Effector memory CD8-positive, alpha-beta T cell (primary cell): Measurements from ENCODE around the gene ZDHHC8.

Experiments used
- ATAC-seq: fragments of 150-1000 bp; cut with Tn5 transposase; replicated peaks from 2 replicates; pipeline ENCODE4 v1.10.0; 2021; ENCODE audit warnings: mild to moderate bottlenecking, moderate library complexity
- DNase-seq, 3 experiments: peaks; one replicate each; pipeline ENCODE4 v3.0.0; 2021
- H3K27ac Mint-ChIP-seq, 2 donors: one replicate each; pipeline ENCODE4 v1.8.0; 2022; ENCODE audit warnings: mild to moderate bottlenecking in 2 of 2, mixed read lengths in 2 of 2, moderate library complexity in 2 of 2
- H3K27me3 Mint-ChIP-seq, 2 donors: one replicate each; pipeline ENCODE4 v1.8.0; 2022; ENCODE audit warnings: mixed read lengths in 2 of 2
- H3K36me3 Mint-ChIP-seq: one replicate; pipeline ENCODE4 v1.8.0; 2022; ENCODE audit warnings: mild to moderate bottlenecking, moderate library complexity, mixed read lengths; ENCODE audit not compliant: insufficient read depth
- H3K4me1 Mint-ChIP-seq, 2 donors: one replicate each; pipeline ENCODE4 v1.8.0; 2022; ENCODE audit warnings: low read depth in 2 of 2, mixed read lengths in 2 of 2
- H3K4me3 Mint-ChIP-seq, 2 donors: one replicate each; pipeline ENCODE4 v1.8.0; 2022; ENCODE audit warnings: mild to moderate bottlenecking in 2 of 2, mixed read lengths in 2 of 2, moderate library complexity in 2 of 2
- H3K9me3 Mint-ChIP-seq, 2 donors: one replicate each; pipeline ENCODE4 v1.8.0; 2022; ENCODE audit warnings: mixed read lengths in 2 of 2

The ZDHHC8 gene

DNA sequence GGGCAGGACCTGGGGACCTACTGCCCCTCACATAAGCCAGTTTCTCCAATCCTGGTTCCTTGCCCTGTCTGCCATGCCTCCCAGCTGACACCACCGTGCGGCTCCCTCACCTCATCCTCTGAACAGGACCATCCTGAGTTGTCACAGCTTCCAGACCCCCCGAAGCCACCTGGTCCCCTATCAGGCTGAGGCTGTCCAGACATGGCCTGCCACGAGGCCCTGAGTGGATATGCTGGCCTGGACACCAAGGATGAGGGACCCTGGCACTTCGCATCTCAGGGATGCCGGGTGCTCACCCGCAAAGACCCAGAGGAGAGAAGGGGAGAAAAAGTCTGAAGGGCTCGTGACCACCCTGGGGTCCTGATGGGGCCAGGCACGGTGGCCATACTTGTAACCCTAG lies 35.1 kb downstream of the ZDHHC8 start:
- peaks cover 3% of the 10 kb centered on the region in 2 donors for H3K4me1 Mint-ChIP-seq
- ATAC-seq (no peak), DNase-seq (no peak)
- H3K27ac Mint-ChIP-seq: no peak overlapping the region
- no peaks in the 10 kb centered on the region for H3K9me3 Mint-ChIP-seq
- H3K4me3 Mint-ChIP-seq: no peak overlapping the region
- H3K36me3 Mint-ChIP-seq: peaks cover 10% of the 10 kb centered on the region
- peaks cover 0 to 12% of the 10 kb centered on the region in 2 donors for H3K27me3 Mint-ChIP-seq

- Mint-ChIP-seq H3K9me3 (no peaks in the 10 kb centered on the region), H3K4me3 (no peak overlapping the region), H3K4me1 (peaks cover 3% of the 10 kb centered on the region in 2 donors), H3K27ac (no peak overlapping the region), H3K36me3 (peaks cover 7% of the 10 kb centered on the region), H3K27me3 (peaks cover 0 to 12% of the 10 kb centered on the region in 2 donors)
- ATAC-seq: no peak
- DNase-seq: no peak
These were observed 36.2 kb downstream of the ZDHHC8 start for GRCh38 chr22:20167643-20168322.

DNA sequence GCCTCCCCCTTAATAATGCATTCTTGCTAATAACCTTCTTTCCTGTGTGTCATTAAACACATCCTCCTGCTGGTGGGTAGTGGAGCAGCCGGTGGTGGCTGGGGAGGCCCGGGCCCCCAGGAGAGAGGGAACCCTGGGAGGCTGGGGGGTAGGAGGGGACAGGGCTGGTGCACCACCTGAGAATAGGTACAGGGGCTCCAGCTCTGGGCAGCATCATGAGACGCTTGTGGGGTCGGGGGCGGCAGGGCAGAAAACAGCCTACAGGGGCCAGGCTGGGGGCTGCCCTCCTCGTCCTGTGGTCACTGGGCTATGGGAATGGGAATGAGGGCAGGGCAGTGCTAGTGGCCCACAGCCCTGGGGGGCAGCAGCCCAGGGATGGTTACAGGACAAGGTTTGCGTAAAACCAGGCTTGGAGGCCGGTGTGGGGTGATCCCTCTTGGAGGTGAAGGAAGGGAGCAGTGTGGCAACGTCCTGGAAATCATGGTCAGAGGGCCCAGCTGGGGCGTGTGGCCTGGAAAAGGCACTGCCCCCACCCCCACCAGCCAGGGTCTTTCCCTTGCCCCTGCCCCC lies 37.7 kb downstream of the ZDHHC8 start:
- Mint-ChIP-seq H3K4me1 (peaks cover 3% of the 10 kb centered on the region in 2 donors), H3K27ac (no peak overlapping the region), H3K4me3 (no peak overlapping the region), H3K9me3 (no peaks in the 10 kb centered on the region), H3K27me3 (peaks cover 0 to 12% of the 10 kb centered on the region in 2 donors), H3K36me3 (peaks cover 5% of the 10 kb centered on the region)
- DNase-seq (no peak), ATAC-seq (no peak)

- Mint-ChIP-seq H3K4me3 (no peak overlapping the region), H3K4me1 (peaks cover 2 to 3% of the 10 kb centered on the region in 2 donors), H3K9me3 (no peaks in the 10 kb centered on the region), H3K36me3 (no peaks in the 10 kb centered on the region), H3K27me3 (peaks cover 0 to 12% of the 10 kb centered on the region in 2 donors), H3K27ac (no peak overlapping the region)
- no peak for DNase-seq
- ATAC-seq: no peak
These were observed 38.6 kb downstream of the ZDHHC8 start for GRCh38 chr22:20170170-20170569.

GRCh38 chr22:20171288-20172140 lies 39.9 kb downstream of the ZDHHC8 start:
- Mint-ChIP-seq H3K4me3 (no peak overlapping the region), H3K36me3 (no peaks in the 10 kb centered on the region), H3K9me3 (no peaks in the 10 kb centered on the region), H3K4me1 (peaks cover 2 to 3% of the 10 kb centered on the region in 2 donors), H3K27me3 (peaks cover 0 to 12% of the 10 kb centered on the region in 2 donors), H3K27ac (no peak overlapping the region)
- no peak for DNase-seq
- ATAC-seq: no peak

DNA sequence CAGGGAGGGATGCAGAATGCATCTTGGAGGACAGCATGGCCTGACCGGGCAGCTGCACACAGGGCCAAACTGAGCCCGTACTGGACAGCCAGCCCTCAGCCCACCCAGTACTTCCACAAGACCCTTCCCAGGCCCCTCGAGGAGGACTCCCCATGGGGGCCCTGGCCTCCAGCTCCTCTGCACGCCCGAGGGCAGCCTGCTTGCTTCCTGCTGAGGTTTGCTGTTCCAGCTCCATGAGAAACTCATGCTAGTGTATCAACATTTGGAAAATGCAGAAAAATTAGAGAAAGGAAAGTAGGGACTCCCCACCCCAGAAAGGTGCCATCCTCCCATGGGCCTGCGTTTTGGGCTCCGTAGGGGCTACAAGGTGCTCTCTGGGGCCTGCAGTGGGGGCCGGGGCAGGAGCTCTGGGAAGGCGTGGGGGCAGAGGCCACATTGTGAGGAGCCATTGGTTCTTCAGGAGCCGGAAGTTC lies 40.6 kb downstream of the ZDHHC8 start:
- Mint-ChIP-seq H3K9me3 (no peaks in the 10 kb centered on the region), H3K27ac (no peak overlapping the region), H3K4me3 (no peak overlapping the region), H3K36me3 (no peaks in the 10 kb centered on the region), H3K4me1 (peaks cover 2 to 3% of the 10 kb centered on the region in 2 donors), H3K27me3 (peaks cover 0 to 14% of the 10 kb centered on the region in 2 donors)
- ATAC-seq (no peak), DNase-seq (no peak)

DNA sequence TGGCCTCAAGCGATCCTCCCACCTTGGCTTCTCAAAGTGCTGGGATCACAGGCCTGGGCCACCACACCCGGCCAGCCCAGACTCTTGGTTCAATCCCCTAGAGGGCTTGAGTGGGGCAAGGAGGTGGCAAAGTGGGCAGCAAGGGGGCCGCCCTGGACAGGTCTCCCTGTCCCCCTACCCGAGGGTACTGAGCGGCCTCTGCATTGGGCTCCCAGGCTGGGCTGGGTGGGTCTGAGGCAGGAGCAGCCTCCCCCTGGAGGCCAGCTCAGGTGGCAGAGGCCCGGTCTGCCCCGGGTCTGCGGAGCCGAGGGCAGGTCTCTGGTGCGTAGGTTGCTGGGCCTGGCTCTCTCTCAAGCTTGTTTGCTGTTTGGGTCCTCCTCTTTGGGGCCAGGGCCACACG lies 41.6 kb downstream of the ZDHHC8 start:
- peaks cover 0 to 25% of the 10 kb centered on the region in 2 donors for H3K27me3 Mint-ChIP-seq
- no peaks in the 10 kb centered on the region for H3K9me3 Mint-ChIP-seq
- no peak overlapping the region for H3K27ac Mint-ChIP-seq
- H3K4me3 Mint-ChIP-seq: no peak overlapping the region
- DNase-seq (no peak), ATAC-seq (no peak)
- peaks cover 2 to 3% of the 10 kb centered on the region in 2 donors for H3K4me1 Mint-ChIP-seq
- no peaks in the 10 kb centered on the region for H3K36me3 Mint-ChIP-seq

DNA sequence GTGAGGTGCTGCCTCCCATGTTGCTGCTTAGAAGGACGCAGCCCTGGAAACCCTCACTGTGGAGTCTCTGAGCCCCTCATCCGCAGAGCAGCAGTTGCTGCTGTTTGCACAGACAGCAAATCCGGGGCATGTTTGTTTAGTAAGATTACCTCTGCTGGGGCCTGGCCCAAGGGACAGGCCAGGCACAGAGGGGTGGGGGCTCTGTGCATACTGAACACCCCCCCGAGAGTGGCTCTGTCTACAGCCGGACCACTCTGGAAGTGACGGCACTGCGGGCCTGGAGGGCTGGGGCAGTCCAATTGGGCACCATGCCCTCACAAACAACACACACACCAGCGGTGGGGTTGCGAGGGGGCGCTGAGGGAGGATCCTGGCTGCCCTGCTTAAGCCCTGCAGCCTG lies 42.2 kb downstream of the ZDHHC8 start:
- no peak overlapping the region for H3K27ac Mint-ChIP-seq
- H3K27me3 Mint-ChIP-seq: peaks cover 0 to 26% of the 10 kb centered on the region in 2 donors
- H3K4me1 Mint-ChIP-seq: peaks cover 2 to 3% of the 10 kb centered on the region in 2 donors
- ATAC-seq (no peak), DNase-seq (no peak)
- no peaks in the 10 kb centered on the region for H3K36me3 Mint-ChIP-seq
- H3K9me3 Mint-ChIP-seq: no peaks in the 10 kb centered on the region
- no peak overlapping the region for H3K4me3 Mint-ChIP-seq

DNA sequence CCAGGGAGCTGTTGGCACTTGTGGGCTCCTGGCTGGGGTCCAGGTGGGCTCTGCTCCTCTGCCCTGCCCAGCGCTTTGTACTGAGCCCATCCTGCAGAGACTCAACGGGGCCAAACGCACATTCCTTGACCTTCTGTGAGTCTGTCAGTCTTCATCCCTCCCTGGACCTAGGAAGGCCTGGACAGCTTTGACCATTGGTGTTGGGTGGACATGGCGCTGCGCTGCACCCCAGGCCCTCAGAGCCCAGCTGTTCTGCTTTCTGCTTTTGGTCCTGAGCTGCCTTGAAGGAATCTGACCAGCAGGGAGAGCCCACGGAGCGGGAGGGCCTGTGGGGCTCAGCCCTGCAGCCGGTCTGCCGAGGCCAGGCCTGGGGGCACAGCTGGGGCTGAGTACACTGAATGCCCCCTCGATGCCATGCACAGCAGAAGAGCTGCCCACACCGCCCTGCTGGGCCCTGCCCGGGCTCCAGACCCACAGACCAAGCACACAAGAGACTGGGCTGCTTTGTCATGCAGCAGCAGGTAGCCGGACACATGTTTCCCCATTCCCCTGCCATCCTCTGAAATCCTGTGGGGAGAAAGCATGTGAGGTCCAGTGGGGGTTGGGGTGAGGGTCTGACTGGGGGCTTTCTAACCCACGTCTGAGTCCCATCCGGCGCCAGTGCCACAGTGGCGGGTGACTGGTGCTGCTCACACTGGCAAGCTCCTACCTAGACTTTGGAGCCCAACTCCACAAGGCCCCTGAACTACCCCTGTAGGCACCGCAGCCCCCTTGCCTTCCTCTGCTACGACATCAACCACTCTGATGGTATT lies 43.4 kb downstream of the ZDHHC8 start:
- H3K9me3 Mint-ChIP-seq: no peaks in the 10 kb centered on the region
- DNase-seq (no peak), ATAC-seq (no peak)
- peaks cover 2 to 3% of the 10 kb centered on the region in 2 donors for H3K4me1 Mint-ChIP-seq
- no peak overlapping the region for H3K27ac Mint-ChIP-seq
- H3K36me3 Mint-ChIP-seq: no peaks in the 10 kb centered on the region
- H3K27me3 Mint-ChIP-seq: peaks cover 0 to 25% of the 10 kb centered on the region in 2 donors
- H3K4me3 Mint-ChIP-seq: no peak overlapping the region

DNA sequence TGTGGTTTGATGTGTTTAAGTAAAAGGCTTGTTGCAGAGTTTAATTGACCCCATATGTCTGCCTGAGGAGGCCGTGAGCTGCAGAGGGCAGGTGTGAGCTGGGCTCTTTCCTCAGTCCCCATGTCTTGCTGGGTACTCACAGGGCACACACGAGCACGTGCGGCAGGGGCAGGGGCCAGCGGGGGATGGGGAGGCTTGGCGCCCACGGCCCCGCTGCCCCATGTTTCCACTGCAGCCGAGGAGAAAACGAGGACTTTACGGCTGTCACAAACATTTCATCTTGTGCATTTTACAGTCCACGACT lies 43.9 kb downstream of the ZDHHC8 start:
- no peak overlapping the region for H3K4me3 Mint-ChIP-seq
- ATAC-seq (no peak), DNase-seq (no peak)
- H3K27ac Mint-ChIP-seq: no peak overlapping the region
- no peaks in the 10 kb centered on the region for H3K36me3 Mint-ChIP-seq
- H3K4me1 Mint-ChIP-seq: peaks cover 0 to 2% of the 10 kb centered on the region in 2 donors
- no peaks in the 10 kb centered on the region for H3K9me3 Mint-ChIP-seq
- H3K27me3 Mint-ChIP-seq: peaks cover 0 to 20% of the 10 kb centered on the region in 2 donors

- Mint-ChIP-seq H3K36me3 (no peaks in the 10 kb centered on the region), H3K27ac (no peak overlapping the region), H3K4me3 (no peak overlapping the region), H3K27me3 (peaks cover 0 to 14% of the 10 kb centered on the region in 2 donors), H3K9me3 (no peaks in the 10 kb centered on the region), H3K4me1 (peaks cover 0 to 2% of the 10 kb centered on the region in 2 donors)
- ATAC-seq: no peak
- no peak for DNase-seq
These were observed 44.9 kb downstream of the ZDHHC8 start for GRCh38 chr22:20176421-20177085.

DNA sequence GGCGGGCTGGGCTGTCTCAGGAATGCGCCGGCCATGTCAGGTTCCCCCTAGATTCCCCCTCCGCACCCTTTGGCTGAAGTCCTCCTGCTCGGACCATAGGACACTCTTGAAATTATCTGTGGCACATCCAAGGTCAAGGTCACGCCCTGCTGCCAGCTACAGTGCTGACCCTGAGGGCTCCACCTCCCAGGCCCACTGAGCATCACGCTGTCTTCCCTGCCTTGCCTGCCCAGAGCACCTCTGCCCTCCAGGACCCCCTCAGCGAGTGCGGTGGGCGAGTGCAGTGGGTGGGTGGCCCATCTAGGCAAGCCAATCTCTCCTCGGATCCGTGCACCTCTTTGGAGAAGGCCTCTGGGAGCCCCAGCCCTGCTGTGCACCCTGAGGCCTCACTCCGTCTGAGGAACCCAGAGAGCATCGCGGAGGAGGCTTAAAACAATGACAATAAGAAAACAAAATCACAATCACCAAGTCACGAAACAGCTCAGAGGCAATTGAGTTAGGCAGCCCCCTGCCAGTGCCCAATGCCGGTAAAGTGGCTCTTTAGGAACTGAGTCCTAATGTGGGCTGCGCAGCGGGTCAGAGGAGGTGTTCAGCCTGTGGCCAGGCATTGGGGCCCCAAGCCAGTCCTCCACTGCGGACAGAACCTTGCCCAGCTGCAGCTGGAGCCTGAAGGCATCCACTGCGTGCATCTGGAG lies 45.8 kb downstream of the ZDHHC8 start:
- H3K4me3 Mint-ChIP-seq: no peak overlapping the region
- peaks cover 0 to 14% of the 10 kb centered on the region in 2 donors for H3K27me3 Mint-ChIP-seq
- peaks cover 0 to 2% of the 10 kb centered on the region in 2 donors for H3K4me1 Mint-ChIP-seq
- H3K36me3 Mint-ChIP-seq: no peaks in the 10 kb centered on the region
- DNase-seq (no peak), ATAC-seq (no peak)
- no peak overlapping the region for H3K27ac Mint-ChIP-seq
- no peaks in the 10 kb centered on the region for H3K9me3 Mint-ChIP-seq
